Activated CD8-positive, alpha-beta T cell treated with anti-CD3 and anti-CD28 coated beads, Interleukin-2, amount 10 ng/mL, durations not matched to agents 7 days and 5 days (primary cell): ENCODE results near the gene ABHD17A. TPM values are rescaled to one million over a fixed set of nuclear protein-coding genes. Genes with fewer than 3 reads are reported as not detected.

ENCODE experiments used
- ATAC-seq: fragments of 150-1000 bp; cut with Tn5 transposase; one replicate; pipeline ENCODE4 v1.10.0; 2021; ENCODE audit warnings: moderate library complexity
- CTCF ChIA-PET: fragments of 350-600 bp; sonication (Branson Sonifier 250); formaldehyde crosslinking; loops from one replicate; lab custom pipeline; 2021; ENCODE audit warnings: antibody characterized with exemption; lab: Charles Lee
- POLR2A ChIA-PET: fragments of 350-600 bp; sonication (Branson Sonifier 250); formaldehyde crosslinking; loops from one replicate; lab custom pipeline; 2021; ENCODE audit warnings: antibody characterized with exemption; lab: Charles Lee
- DNase-seq: peaks from one replicate; pipeline ENCODE4 v3.0.0-alpha.2; 2020
- H3K27ac Mint-ChIP-seq: one replicate; pipeline ENCODE4 v1.8.0; 2021; ENCODE audit warnings: mild to moderate bottlenecking, mixed read lengths
- H3K27me3 Mint-ChIP-seq: one replicate; pipeline ENCODE4 v1.8.0; 2021; ENCODE audit warnings: low read depth, mixed read lengths
- H3K36me3 Mint-ChIP-seq: one replicate; pipeline ENCODE4 v1.8.0; 2021; ENCODE audit warnings: low read depth, mixed read lengths
- H3K4me1 Mint-ChIP-seq: one replicate; pipeline ENCODE4 v1.8.0; 2021; ENCODE audit warnings: low read depth, mixed read lengths
- H3K4me3 Mint-ChIP-seq: one replicate; pipeline ENCODE4 v1.8.0; 2021; ENCODE audit warnings: mild to moderate bottlenecking, mixed read lengths
- H3K9me3 Mint-ChIP-seq: one replicate; pipeline ENCODE4 v1.8.0; 2022; ENCODE audit warnings: mixed read lengths; ENCODE audit not compliant: insufficient read depth
- total RNA-seq, 2 experiments: library from RNA; stranded (reverse); gene quantifications; one replicate each; pipeline ENCODE4 v1.2.3, GENCODE V29; 2021

The ABHD17A gene
- total RNA-seq, 2 experiments from 2014 or later: 181 to 196 TPM

- DNase-seq (no peak), ATAC-seq (no peak)
- Mint-ChIP-seq H3K36me3 (peaks cover 10% of the 10 kb centered on the region), H3K9me3 (no peaks in the 10 kb centered on the region), H3K27ac (no peak overlapping the region), H3K4me1 (peaks cover 46% of the 10 kb centered on the region), H3K4me3 (no peak overlapping the region), H3K27me3 (no peaks in the 10 kb centered on the region)
- ChIA-PET CTCF (no interaction called here), POLR2A (interaction anchor here (0.6 to 1.3 kb wide), 2 partner anchors 11 to 12 kb away, joined by 3 read pairs; no protein-coding TSS in a partner anchor)
Measured at GRCh38 chr19:1908364-1908678, 23.0 kb upstream of the ABHD17A start.

- DNase-seq: no peak
- ChIA-PET CTCF (interaction anchor here (0.8 kb wide), 1 partner anchor 22 kb away, joined by 3 read pairs; no protein-coding TSS in a partner anchor), POLR2A (interaction anchor here (1.3 kb wide), 1 partner anchor 10 kb away, joined by 3 read pairs; no protein-coding TSS in a partner anchor)
- Mint-ChIP-seq H3K27me3 (no peaks in the 10 kb centered on the region), H3K4me3 (no peak overlapping the region), H3K36me3 (peaks cover 7% of the 10 kb centered on the region), H3K4me1 (peaks cover 51% of the 10 kb centered on the region), H3K27ac (no peak overlapping the region), H3K9me3 (no peaks in the 10 kb centered on the region)
- ATAC-seq: no peak
Measured at GRCh38 chr19:1907563-1908363, 22.5 kb upstream of the ABHD17A start.

- ChIA-PET POLR2A (no interaction called here), CTCF (interaction anchor here (0.8 kb wide), 1 partner anchor 23 kb away, joined by 3 read pairs; no protein-coding TSS in a partner anchor)
- Mint-ChIP-seq H3K9me3 (no peaks in the 10 kb centered on the region), H3K4me1 (peaks cover 51% of the 10 kb centered on the region), H3K4me3 (no peak overlapping the region), H3K36me3 (peaks cover 7% of the 10 kb centered on the region), H3K27me3 (no peaks in the 10 kb centered on the region), H3K27ac (no peak overlapping the region)
- DNase-seq (no peak), ATAC-seq (no peak)
Measured at GRCh38 chr19:1906985-1907562, 21.8 kb upstream of the ABHD17A start.

- ATAC-seq (no peak), DNase-seq (no peak)
- H3K4me1 Mint-ChIP-seq: peaks cover 51% of the 10 kb centered on the region
- H3K9me3 Mint-ChIP-seq: no peaks in the 10 kb centered on the region
- peaks cover 7% of the 10 kb centered on the region for H3K36me3 Mint-ChIP-seq
- peak overlapping the region; percentile 90 for H3K27ac Mint-ChIP-seq
- ChIA-PET CTCF (interaction anchor here (1.2 kb wide), 1 partner anchor 41 kb away, joined by 4 read pairs; no protein-coding TSS in a partner anchor), POLR2A (interaction anchor here (0.6 to 1.1 kb wide), 2 partner anchors 9 to 60 kb away, joined by 3 to 5 read pairs; no protein-coding TSS in a partner anchor)
- no peaks in the 10 kb centered on the region for H3K27me3 Mint-ChIP-seq
- peak overlapping the region; percentile 89 for H3K4me3 Mint-ChIP-seq
Measured at GRCh38 chr19:1905863-1906375, 20.6 kb upstream of the ABHD17A start.

GRCh38 chr19:1905110-1905862 lies 20.0 kb upstream of the ABHD17A start, which contains the start of the genes ADAT3 and SCAMP4:
ADAT3 (plus strand) TSS chr19:1905399; CDS start chr19:1912048, 6,649 bp downstream.
SCAMP4 (plus strand) TSS chr19:1905399; CDS start chr19:1915020, 9,621 bp downstream.
- ATAC-seq (peak; percentile 98), DNase-seq (peak; percentile 100)
- Mint-ChIP-seq H3K4me3 (peak within 1 kb of the TSS; percentile 89), H3K27ac (peak within 1 kb of the TSS; percentile 90), H3K27me3 (no peaks in the 10 kb centered on the region), H3K4me1 (peaks cover 51% of the 10 kb centered on the region), H3K36me3 (peaks cover 7% of the 10 kb centered on the region), H3K9me3 (no peaks in the 10 kb centered on the region)
- CTCF ChIA-PET: interaction anchor here (1.2 kb wide), 1 partner anchor 41 kb away, joined by 4 read pairs; no protein-coding TSS in a partner anchor
- POLR2A ChIA-PET: interaction anchor here (0.6 to 1.7 kb wide), 4 partner anchors 8 to 61 kb away, joined by 3 to 7 read pairs (median 4); no protein-coding TSS in a partner anchor

GRCh38 chr19:1904860-1905109 lies 19.5 kb upstream of the ABHD17A start:
- H3K27me3 Mint-ChIP-seq: no peaks in the 10 kb centered on the region
- H3K36me3 Mint-ChIP-seq: peaks cover 7% of the 10 kb centered on the region
- H3K4me1 Mint-ChIP-seq: peaks cover 46% of the 10 kb centered on the region
- ChIA-PET POLR2A (interaction anchor here (1.0 to 1.7 kb wide), 2 partner anchors 20 to 30 kb away, joined by 3 to 7 read pairs; no protein-coding TSS in a partner anchor), CTCF (no interaction called here)
- DNase-seq: no peak
- H3K27ac Mint-ChIP-seq: peak overlapping the region; percentile 85
- H3K9me3 Mint-ChIP-seq: no peaks in the 10 kb centered on the region
- ATAC-seq: no peak
- peak overlapping the region; percentile 89 for H3K4me3 Mint-ChIP-seq

- peak overlapping the region; percentile 52 for H3K27ac Mint-ChIP-seq
- ChIA-PET POLR2A (interaction anchor here (0.9 to 1.1 kb wide), 3 partner anchors 18 to 151 kb away, joined by 3 to 4 read pairs (median 4); partner anchors contain the start of gene ABHD17A), CTCF (interaction anchor here (1.4 kb wide), 2 partner anchors 27 to 38 kb away, joined by 3 to 4 read pairs; no protein-coding TSS in a partner anchor)
- DNase-seq (no peak), ATAC-seq (no peak)
- H3K4me1 Mint-ChIP-seq: peaks cover 38% of the 10 kb centered on the region
- peaks cover 5% of the 10 kb centered on the region for H3K36me3 Mint-ChIP-seq
- H3K9me3 Mint-ChIP-seq: no peaks in the 10 kb centered on the region
- H3K27me3 Mint-ChIP-seq: no peaks in the 10 kb centered on the region
- no peak overlapping the region for H3K4me3 Mint-ChIP-seq
Measured at GRCh38 chr19:1902923-1903322, 17.6 kb upstream of the ABHD17A start.

- H3K27ac Mint-ChIP-seq: no peak overlapping the region
- no peak for DNase-seq
- no peaks in the 10 kb centered on the region for H3K9me3 Mint-ChIP-seq
- H3K4me3 Mint-ChIP-seq: no peak overlapping the region
- H3K36me3 Mint-ChIP-seq: peaks cover 5% of the 10 kb centered on the region
- no peak for ATAC-seq
- ChIA-PET CTCF (no interaction called here), POLR2A (interaction anchor here (0.9 to 1.2 kb wide), 2 partner anchors 19 to 152 kb away, joined by 3 read pairs; no protein-coding TSS in a partner anchor)
- peaks cover 42% of the 10 kb centered on the region for H3K4me1 Mint-ChIP-seq
- no peaks in the 10 kb centered on the region for H3K27me3 Mint-ChIP-seq
Measured at GRCh38 chr19:1901940-1902404, 16.7 kb upstream of the ABHD17A start.

GRCh38 chr19:1896508-1896907 lies 11.2 kb upstream of the ABHD17A start:
- H3K9me3 Mint-ChIP-seq: no peaks in the 10 kb centered on the region
- peak overlapping the region; percentile 99 for H3K27ac Mint-ChIP-seq
- H3K36me3 Mint-ChIP-seq: no peaks in the 10 kb centered on the region
- no peak for DNase-seq
- peaks cover 45% of the 10 kb centered on the region for H3K4me1 Mint-ChIP-seq
- H3K27me3 Mint-ChIP-seq: no peaks in the 10 kb centered on the region
- CTCF ChIA-PET: interaction anchor here (0.7 to 3.4 kb wide), 6 partner anchors 9 to 32 kb away, joined by 3 to 24 read pairs (median 4); no protein-coding TSS in a partner anchor
- POLR2A ChIA-PET: interaction anchor here (0.6 to 3.7 kb wide), 6 partner anchors 9 to 46 kb away, joined by 3 to 29 read pairs (median 10); partner anchors contain the start of genes ABHD17A, ADAT3 and SCAMP4
- peak overlapping the region; percentile 84 for H3K4me3 Mint-ChIP-seq
- ATAC-seq: no peak

GRCh38 chr19:1893791-1894190 lies 8.5 kb upstream of the ABHD17A start:
- no peak overlapping the region for H3K4me3 Mint-ChIP-seq
- H3K27ac Mint-ChIP-seq: no peak overlapping the region
- no peaks in the 10 kb centered on the region for H3K36me3 Mint-ChIP-seq
- no peaks in the 10 kb centered on the region for H3K9me3 Mint-ChIP-seq
- CTCF ChIA-PET: interaction anchor here (1.3 kb wide), 1 partner anchor 29 kb away, joined by 4 read pairs; no protein-coding TSS in a partner anchor
- no peak for ATAC-seq
- peaks cover 48% of the 10 kb centered on the region for H3K4me1 Mint-ChIP-seq
- no peak for DNase-seq
- POLR2A ChIA-PET: interaction anchor here (1.7 kb wide), 1 partner anchor 8 kb away, joined by 7 read pairs; the partner anchor contains the start of gene ABHD17A
- no peaks in the 10 kb centered on the region for H3K27me3 Mint-ChIP-seq
